K562 treated with DMSO at 1 percent for 4 hours (cell line): ENCODE measurements around the gene SUPT20H. TPM values are rescaled to one million over a fixed set of nuclear protein-coding genes. Genes with fewer than 3 reads are reported as not detected.

ENCODE experiments used
- total RNA-seq: library from RNA; unstranded; fragments of 300-600 nt; gene quantifications from 2 replicates; pipeline ENCODE4 v1.2.3, GENCODE V29; 2022; ENCODE audit not compliant: insufficient read depth

SUPT20H gene
- total RNA-seq: 15.3 and 22.0 TPM in 2 replicates

GRCh38 chr13:37058910-37059847 lies at the start of gene SUPT20H:
Gene SUPT20H (minus strand): TSS chr13:37059688. CDS start chr13:37051490, 8,198 bp downstream.

DNA sequence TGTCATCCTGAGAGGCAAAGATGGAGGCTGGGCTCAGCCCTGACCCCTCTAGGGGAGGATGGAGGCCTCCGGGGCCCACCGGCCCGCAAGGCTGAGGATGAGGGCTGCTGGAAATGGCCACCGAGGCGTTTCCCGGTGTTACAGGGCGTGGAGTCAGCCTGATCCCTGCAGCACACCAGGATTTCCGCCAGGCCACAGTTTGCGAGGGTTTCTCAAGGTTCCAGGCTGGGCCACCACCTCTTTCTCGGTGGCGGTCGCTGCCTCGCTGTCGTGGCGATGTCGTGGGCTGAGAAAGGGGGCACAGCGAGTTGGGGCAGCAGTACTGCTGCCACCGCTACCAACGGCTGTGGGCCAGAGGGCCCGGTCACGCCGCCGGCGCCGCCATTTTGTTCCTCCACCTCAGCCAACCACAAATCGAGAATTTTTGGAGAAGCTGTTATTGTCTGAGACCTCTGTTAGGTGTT lies 45.8 kb upstream of the SUPT20H start, which contains the start of gene CSNK1A1L:
Gene CSNK1A1L, minus strand, starts transcription at position 414 of the 464 bp plus-strand sequence. Its CDS starts 408 bp downstream, at position 6.

GRCh38 chr13:36999054-36999714 lies 60.3 kb downstream of the SUPT20H start, which contains the start of gene ALG5:
Gene ALG5 (minus strand): TSS chr13:36999340. CDS start chr13:36999300, 40 bp downstream.

Other genes starting within 250 kb of the SUPT20H start
- gene RFXAP, start 240.5 kb downstream of the SUPT20H start, total RNA-seq: 3.7 and 4.1 TPM in 2 replicates
- gene SMAD9, start 139.4 kb downstream of the SUPT20H start, total RNA-seq: 0.10 and 0.49 TPM in 2 replicates
- 22.6 and 24.8 TPM in 2 replicates for gene ALG5, start 60.3 kb downstream of the SUPT20H start, total RNA-seq
- 55.0 and 66.1 TPM in 2 replicates for gene EXOSC8, start 58.9 kb downstream of the SUPT20H start, total RNA-seq
- gene CSNK1A1L, start 46.0 kb upstream of the SUPT20H start, total RNA-seq: not detected in 2 replicates